ENCODE measurements around the gene DCTN3.

DNA sequence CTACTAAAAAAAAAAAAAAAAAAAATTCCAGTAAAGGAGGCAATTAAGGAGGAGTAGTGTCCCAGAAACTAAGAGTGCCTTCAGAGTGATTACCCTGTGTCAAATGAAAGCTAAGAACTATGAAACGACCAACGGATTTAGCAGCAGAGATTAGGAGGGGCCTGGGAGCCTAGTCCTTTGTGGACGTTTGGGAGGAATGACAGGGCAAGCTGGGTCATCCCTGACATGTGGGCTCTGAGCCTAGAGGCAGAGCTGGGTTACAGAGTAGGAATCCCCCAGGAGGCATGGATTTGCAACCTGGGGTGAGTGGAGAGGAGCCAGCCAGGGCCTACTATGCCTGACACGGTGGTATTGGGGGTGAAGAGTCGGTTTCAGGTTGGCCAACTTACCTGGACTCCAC lies 12.9 kb upstream of the DCTN3 start:
- TF ChIP-seq, protein P1, sequence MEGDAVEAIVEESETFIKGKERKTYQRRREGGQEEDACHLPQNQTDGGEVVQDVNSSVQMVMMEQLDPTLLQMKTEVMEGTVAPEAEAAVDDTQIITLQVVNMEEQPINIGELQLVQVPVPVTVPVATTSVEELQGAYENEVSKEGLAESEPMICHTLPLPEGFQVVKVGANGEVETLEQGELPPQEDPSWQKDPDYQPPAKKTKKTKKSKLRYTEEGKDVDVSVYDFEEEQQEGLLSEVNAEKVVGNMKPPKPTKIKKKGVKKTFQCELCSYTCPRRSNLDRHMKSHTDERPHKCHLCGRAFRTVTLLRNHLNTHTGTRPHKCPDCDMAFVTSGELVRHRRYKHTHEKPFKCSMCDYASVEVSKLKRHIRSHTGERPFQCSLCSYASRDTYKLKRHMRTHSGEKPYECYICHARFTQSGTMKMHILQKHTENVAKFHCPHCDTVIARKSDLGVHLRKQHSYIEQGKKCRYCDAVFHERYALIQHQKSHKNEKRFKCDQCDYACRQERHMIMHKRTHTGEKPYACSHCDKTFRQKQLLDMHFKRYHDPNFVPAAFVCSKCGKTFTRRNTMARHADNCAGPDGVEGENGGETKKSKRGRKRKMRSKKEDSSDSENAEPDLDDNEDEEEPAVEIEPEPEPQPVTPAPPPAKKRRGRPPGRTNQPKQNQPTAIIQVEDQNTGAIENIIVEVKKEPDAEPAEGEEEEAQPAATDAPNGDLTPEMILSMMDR (IDR thresholded peaks at IDR 0.05; ENCODE audit: poor library complexity), result no peak
- TF ChIP-seq EZH2phosphoT487 (IDR thresholded peaks at IDR 0.05; ENCODE audit: low read depth, severe bottlenecking, unreplicated experiment), result no peak
